Activated CD8-positive, alpha-beta memory T cell treated with anti-CD3 and anti-CD28 coated beads for 1 hour (primary cell): ENCODE measurements around the gene MRPL40.

Experiments used
- DNase-seq, 2 donors: peaks; one replicate each; pipeline ENCODE4 v3.0.0-alpha.2; 2020; ENCODE audit warnings: low read depth in 1 of 2; ENCODE audit errors: extremely low read depth in 1 of 2

The MRPL40 gene

GRCh38 chr22:19460036-19460435, 27.7 kb downstream of the MRPL40 start:
- no peak for DNase-seq

DNA sequence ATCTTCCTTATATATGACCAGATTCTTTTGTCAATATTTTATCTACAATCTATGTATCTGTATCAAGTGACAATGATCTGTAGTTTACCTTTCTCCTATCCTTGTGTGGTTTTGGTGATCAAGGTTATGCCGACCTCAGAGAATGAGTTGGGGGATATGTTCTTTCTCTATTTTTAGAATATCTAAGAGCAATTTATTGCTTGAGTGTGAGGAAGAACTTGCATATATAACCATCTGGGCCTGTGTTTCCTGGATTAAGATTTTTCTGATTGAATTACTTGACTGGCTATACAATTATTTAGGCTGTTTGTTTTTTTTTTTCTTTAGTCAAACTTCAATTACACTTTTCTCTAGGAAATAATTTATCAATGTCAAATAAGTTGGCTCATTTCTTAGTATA, 29.2 kb downstream of the MRPL40 start:
- DNase-seq = no peak

DNA sequence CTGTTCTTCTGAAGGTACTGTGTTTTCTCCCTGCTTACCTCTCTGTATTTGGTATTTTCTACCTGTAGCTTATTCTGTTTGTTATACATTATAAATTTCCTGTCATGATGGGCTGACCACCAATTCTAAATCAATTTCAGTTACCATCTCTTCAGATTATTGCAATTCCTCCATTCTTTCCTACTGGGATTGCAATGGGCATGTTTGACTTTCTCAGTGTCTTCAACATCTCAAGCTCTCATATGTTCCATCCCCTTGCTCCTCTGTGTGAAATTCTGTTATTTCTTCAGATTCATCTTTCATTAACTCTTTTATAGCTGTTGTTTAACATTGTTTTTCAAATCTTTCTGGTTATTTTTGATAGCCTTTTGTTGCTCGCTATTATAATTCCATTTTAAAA, 30.7 kb downstream of the MRPL40 start:
- no peak for DNase-seq

GRCh38 chr22:19463491-19464469, 31.4 kb downstream of the MRPL40 start:
- DNase-seq = no peak

DNA sequence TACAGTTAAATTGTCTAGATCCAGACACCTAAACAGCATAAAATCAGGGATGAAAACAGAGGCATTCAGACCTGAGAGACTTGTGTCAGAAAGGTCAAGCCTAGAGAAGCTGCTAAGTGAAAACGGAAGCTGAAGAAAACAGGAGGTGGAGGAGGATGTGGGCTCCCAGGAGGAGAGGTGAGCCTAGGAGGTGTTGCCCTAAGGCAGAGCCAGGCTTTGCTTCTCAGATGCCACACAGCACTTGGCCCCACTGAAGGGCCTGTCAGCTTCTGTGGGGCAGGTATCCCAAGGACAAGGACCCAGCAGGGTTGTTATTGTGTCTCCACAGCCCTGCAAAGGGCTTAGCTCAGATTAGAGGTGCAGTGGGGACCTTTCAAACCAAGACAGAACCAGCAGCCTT, 32.2 kb downstream of the MRPL40 start:
- DNase-seq = no peak

- DNase-seq = no peak
These were observed 32.6 kb downstream of the MRPL40 start for GRCh38 chr22:19464975-19465374.

DNA sequence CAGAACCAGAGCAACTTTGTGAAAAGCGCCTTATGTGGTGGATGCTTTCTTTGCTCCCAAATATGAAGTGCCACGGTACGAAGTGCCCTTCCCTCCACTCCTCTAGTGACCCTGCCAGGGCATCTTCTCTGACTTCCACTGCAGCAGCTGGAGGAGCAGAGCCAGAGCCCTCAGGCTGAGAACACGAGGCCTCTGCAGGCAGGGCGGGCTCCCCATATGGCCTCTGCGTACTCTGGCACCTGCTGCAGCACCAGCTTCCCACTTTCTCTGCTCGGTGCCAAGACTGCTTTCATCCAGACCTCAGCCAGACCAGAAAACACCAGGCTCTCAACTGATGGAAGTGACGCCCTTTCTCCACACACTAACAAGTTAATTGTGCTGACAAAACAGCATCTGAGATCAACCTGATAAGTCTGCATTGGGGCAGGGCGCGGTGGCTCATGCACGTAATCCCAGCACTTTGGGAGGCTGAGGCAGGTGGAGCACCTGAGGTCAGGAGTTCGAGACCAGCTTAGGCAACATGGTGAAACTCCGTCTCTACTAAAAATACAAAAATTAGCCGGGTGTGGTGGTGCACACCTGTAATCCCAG, 33.9 kb downstream of the MRPL40 start:
- no peak for DNase-seq

- DNase-seq = no peak
These were observed 34.8 kb downstream of the MRPL40 start for GRCh38 chr22:19466848-19467752.

DNA sequence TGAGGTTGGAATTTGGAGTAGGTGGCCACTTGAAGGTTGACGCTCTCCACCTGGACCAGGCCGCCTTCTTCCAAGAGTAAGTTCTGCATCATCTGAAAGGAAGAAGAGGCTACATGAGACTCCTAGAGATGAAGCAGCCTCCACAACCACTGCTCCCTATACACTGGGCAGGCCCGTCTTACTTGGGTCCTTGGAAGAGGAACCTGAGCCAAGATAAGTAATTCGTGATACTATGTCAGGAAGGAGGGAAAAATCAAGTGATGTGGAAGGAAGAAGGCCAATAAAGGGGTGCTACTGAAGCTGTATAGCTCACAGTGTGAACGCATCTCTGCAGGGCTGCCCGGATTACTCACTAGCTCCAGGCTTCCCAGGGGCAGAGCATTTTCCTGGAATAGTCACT, 35.6 kb downstream of the MRPL40 start:
- DNase-seq = no peak

DNA sequence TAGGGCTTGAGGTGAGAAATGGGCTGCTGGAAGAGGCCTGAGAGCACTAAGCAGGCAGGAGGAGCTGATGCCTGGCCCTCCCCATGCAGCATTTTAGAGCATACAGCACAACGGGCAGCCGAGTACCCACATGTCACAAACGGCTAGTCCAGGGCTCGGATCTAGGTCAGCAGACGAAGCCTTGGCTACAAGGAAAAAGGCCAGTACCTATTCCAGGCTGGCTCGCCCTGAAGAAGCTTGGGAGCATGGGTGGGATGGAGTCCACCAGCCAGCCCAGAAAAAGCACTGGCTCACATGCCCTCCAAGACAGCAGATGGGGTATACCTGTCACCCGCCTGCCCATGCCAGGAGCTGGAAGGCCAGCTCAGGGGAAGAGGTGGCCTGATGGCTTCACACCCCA, 37.1 kb downstream of the MRPL40 start:
- DNase-seq = no peak

GRCh38 chr22:19470010-19470409, 37.7 kb downstream of the MRPL40 start:
- no peak for DNase-seq

GRCh38 chr22:19471572-19471971, 39.2 kb downstream of the MRPL40 start:
- DNase-seq = no peak

- DNase-seq = no peak
These were observed 39.9 kb downstream of the MRPL40 start for GRCh38 chr22:19472233-19472632.

DNA sequence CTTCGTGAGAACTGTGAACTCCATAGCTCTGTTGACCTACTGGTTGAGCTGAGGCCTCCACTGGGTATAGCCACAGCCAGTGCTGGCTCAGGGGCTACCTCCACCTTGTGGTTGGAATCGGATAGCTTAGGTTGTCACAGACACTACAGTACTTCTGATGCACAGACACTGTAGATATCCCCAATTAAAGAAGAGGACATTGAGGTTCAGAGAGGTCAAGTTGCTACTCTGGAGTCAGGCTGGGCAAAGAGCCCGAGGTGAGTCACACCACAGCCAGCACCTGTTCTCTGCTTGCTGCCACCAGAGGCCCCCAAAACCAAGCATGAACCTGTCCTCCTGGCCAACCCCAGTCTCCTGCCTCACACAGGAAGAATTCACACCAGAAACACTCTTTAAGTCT, 41.2 kb downstream of the MRPL40 start:
- no peak for DNase-seq

DNA sequence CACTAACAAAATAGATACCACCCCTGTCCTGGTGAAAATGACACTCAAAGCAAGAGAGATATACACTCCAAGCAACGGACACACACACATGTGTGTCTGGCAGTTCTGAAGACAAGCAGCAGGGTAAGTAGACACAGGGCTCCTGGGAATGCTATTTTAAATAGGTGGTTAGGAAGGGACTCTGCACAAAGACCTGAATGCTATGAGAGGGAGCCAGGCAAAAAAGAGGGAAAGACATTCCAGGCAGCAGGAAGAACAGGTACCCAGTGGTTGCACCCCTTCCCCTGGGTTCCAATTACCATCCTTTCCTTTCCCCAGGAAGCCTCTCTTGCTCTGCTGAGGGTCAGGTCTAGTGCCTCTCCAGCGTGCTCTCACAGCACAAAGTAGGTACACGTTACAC, 43.7 kb downstream of the MRPL40 start:
- no peak for DNase-seq

DNA sequence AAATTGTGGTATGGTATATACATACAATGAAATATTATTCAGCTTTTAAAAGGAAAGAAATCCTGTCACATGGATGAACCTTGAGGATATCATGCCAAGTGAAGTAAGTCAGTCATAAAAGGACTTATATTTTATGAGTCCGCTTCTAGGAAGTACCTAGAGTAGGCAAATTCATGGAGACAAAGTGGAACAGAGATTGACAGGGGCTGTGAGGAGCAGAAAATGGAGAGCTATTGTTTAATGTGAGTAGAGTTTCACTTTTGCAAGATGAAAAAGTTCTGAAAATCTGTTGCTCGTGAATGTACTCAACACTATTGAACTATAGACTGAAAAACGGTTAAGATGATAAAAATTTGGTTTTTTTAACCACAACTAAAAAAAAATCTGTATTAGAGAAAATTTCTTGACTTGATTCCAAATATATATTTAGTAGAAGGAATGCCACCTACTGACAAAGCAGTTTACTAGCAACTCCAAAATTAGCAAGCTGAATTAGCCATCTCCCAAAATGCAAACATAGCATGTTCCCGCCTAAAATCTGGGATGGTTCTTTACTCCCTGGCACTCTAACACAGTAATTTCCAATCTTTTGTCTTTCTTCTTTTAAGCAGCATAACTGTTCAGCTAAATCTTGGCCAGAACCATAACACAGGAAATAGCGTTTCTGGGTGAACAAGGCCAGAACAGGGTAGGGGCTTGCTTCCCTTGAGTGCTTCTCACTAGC, 45.1 kb downstream of the MRPL40 start:
- DNase-seq = no peak

DNA sequence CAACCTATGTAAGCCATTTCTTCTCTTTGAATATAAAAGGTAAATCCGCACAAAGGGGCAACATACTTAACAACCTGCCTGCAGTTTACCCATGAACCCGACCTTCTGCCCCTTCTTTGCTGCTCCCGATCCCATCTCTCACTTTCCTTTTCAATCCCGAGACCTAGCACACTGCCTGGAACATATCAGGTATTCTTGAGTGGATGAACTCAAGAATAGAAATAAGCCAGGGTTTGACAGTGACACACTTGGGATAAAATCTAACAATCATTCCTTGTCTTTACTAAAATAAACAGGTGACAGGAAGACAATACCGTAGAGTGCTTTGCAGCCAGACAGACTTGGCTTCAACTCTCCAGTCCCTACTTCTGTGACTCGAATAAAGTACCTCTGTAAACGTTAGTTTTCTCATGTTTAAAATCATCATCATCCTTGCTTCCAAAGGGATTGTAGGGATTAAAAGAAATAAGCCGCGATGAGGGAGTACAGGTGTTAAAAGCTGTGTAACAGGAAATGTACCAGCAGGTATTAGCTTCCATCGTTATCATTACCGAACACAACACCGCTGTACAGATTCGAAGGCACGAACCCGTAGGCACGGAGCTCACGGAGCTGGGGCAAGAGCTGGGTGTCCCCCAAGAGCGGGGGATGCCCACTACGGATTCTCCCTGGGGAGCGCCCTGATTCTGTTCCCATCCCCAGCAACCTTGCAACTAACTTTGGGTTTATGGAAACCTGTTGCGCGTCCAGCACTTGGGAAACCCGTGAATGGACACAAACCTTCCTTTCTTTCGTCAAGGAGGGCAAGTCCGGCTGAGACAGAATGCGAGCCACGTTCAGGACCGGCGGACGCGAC, 45.9 kb downstream of the MRPL40 start:
- no peak for DNase-seq

- peak; percentile 35 to 71 for DNase-seq
These were observed 46.6 kb downstream of the MRPL40 start, which contains the start of gene UFD1 for GRCh38 chr22:19478901-19479354. UFD1 (minus strand) TSS chr22:19479193; CDS start chr22:19479085, 108 bp downstream.

- DNase-seq = peak; percentile 84 to 86
These were observed 47.2 kb downstream of the MRPL40 start, which contains the start of gene CDC45 for GRCh38 chr22:19479355-19480172. CDC45 (plus strand) TSS chr22:19479920; CDS start chr22:19479969, 49 bp downstream.
